GM12874 (cell line): ENCODE data around the gene NOL12.
A peak's percentile ranks its signal among the peaks of the same experiment; 100 is the strongest.

Source experiments
- TF ChIP-seq, protein P1 (sequence below): IDR thresholded peaks from 2 replicates; pipeline ENCODE4 v1.5.1; 2011; ENCODE audit warnings: low read depth, mild to moderate bottlenecking, control low read depth, low read length, moderate library complexity; ENCODE audit not compliant: insufficient read depth

The NOL12 gene

GRCh38 chr22:37657590-37658132 is 28.5 kb upstream of the NOL12 start:
- TF ChIP-seq, protein P1, sequence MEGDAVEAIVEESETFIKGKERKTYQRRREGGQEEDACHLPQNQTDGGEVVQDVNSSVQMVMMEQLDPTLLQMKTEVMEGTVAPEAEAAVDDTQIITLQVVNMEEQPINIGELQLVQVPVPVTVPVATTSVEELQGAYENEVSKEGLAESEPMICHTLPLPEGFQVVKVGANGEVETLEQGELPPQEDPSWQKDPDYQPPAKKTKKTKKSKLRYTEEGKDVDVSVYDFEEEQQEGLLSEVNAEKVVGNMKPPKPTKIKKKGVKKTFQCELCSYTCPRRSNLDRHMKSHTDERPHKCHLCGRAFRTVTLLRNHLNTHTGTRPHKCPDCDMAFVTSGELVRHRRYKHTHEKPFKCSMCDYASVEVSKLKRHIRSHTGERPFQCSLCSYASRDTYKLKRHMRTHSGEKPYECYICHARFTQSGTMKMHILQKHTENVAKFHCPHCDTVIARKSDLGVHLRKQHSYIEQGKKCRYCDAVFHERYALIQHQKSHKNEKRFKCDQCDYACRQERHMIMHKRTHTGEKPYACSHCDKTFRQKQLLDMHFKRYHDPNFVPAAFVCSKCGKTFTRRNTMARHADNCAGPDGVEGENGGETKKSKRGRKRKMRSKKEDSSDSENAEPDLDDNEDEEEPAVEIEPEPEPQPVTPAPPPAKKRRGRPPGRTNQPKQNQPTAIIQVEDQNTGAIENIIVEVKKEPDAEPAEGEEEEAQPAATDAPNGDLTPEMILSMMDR = no peak

DNA sequence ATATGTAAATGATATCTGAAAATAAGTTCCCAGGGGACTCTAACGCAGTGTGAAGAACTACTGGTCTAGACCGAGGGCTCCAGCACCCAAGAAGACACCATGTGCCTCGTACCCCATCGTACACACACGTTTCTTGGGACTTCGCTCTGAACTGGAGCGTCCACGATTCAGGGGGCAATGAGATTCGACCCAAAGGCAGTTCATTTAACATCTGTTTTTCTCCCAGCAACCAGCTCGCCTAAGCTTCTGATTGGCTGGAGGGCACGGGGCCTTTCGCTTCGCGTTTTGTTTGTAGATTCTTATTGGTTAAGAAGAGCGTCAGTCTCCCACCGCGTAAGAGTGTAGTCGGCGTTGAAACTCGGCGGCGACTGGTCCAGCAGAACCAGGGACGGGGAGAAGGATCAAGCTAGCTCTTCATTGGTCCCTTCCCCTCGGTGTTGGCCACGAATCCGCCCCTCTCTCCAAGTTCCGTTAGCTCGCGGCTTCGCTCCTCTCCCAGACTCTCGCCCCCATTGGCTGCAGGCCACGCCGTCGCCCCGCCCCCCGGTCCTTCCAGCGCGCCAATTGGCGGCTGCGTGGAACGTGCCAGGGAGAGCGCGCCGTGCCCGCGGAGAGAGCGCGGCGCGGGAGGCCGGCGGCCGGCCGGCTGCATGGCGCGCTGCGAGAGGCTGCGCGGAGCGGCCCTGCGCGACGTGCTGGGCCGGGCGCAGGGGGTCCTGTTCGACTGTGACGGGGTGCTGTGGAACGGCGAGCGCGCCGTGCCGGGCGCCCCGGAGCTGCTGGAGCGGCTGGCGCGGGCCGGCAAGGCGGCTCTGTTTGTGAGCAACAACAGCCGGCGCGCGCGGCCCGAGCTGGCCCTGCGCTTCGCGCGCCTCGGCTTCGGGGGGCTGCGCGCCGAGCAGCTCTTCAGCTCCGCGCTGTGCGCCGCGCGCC is 27.7 kb upstream of the NOL12 start, which contains the start of gene PDXP:
PDXP (plus strand) TSS at position 591 of the 933 bp plus-strand sequence; CDS start at position 651, 60 bp downstream.
- TF ChIP-seq, protein P1 = no peak

DNA sequence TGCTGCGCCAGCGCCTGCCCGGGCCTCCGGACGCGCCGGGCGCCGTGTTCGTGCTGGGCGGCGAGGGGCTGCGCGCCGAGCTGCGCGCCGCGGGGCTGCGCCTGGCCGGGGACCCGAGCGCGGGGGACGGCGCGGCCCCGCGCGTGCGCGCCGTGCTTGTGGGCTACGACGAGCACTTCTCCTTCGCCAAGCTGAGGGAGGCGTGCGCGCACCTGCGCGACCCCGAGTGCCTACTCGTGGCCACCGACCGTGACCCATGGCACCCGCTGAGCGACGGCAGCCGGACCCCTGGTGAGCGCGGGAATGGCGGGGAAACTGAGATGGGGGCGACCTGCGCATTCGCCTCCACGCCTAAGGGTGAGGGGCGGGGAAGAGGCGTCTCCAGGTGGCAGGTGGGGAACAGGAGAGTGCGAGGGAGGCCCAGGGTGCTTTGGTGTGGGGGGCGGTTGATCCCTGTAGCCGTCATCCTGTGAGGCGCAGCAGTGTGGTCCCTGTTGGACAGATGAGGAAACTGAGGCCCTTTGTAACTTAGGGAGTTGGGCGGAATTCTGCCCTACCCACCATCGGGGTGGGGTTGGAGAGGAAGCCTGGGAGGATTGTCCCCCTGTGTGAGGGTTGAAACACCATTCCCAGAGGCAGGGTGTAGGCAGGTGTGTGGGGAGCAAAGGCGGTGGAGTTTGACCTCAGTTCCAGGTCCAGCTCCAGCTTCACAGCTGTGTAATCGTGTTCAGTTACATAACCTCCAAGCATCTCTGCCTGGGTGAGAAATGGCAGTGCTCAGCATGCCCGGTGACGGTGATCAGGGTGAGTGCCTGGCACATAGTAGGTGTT is 26.9 kb upstream of the NOL12 start:
- TF ChIP-seq, protein P1 = no peak

DNA sequence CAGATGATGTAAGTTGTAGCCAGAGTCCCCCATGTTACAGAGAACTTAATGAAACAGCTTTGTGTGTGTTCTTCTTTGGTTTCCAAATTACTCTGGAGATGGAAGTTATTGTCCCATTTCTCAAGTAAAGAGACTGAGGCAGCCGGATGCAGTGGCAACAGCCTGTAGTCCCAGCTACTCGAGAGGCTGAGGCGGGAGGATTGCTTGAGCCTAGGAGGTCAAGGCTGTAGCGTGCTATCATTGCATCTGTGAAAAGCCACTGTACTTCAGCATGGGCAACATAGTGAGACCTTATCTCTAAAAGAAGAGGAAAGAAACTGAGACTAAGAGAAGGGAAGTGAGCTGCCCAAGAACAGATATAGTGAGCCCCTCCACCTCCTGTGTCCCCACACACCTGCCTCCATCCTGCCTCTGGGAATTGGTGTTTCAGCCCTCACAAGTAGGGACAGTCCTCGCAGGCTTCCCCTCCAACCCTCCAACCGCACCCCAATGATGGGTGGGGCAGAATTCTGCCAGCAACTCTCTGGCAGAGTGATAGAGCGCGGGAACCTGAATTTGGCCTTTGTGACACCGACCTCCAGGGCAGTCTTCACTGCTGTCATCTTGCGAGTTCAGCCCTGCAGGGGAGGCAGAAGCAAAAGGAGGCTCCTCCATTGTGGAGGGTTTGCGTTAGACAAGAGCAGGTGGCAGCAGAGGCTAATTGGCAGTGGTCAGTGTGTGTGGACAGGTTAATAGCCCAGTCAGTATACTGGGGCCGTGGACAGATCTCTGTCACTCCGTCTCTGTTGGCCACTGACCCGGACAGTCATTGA is 26.0 kb upstream of the NOL12 start:
- TF ChIP-seq, protein P1 = no peak

DNA sequence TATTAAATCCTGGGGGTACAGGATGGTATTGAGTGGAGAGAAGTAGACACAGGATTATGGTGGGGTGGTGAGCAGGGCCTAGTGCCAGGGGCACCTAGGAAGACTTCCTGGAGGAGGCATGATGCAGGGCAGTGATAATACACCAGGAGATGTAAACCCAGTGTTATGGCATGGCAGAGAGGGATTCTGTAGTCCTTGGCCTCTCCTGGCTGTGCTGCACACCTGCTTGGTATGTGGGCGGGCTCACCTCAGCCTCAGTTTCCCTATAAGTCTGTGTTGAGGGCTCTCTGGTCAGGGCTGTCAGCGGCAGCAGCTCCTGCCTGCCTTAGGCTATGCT is 25.5 kb upstream of the NOL12 start:
- TF ChIP-seq, protein P1 = no peak

DNA sequence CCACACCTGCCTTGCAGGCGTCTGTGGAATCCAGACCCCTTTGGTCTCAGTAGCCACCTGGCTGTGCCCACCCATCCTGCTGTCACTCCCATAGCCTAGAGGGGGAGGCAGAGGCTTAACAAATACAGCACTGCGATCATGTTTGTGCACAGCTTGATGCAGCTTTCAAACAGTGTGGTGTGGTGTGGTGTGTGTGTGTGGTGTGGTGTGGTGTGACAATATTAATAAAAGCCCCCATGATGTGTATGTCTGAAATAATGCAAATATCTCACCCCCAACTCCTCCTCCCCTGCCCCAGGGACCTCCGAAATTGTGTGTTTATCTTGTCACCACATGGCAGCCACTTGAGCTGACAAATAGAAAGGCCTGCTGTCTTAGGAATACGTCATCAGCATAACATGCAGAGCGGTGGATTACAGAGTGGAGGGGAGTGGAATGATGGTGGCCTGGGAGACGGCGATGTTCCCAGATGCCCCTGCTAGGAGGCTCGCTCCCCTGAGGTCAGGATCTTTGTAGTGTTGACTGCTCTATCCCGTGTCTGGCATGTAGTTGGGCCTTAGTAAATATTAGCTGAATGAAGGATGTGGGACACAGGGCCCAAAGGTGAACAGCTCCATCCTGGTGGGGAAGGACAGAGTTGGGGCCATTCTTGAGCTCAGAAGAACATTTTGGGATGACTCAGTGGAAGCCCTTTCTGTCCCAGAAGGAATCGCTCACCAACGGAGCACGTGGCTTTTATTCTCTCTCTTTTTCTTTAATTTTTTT is 24.8 kb upstream of the NOL12 start:
- TF ChIP-seq, protein P1 = peak; percentile 42; the same call in 1 of the 2 replicates
